Astrocyte (in vitro differentiated cells and primary cell): ENCODE results near the gene ZC3H13. TPM values are rescaled to one million over a fixed set of nuclear protein-coding genes. Genes with fewer than 3 reads are reported as not detected.
"Not testable (repeated sequence)": the region's sequence is repeated elsewhere in the genome, so short reads cannot be mapped to it uniquely, and the experiment has no call there.

Source experiments
- DNase-seq: peaks from one replicate; pipeline ENCODE4 v3.0.0-alpha.2; 2010; ENCODE audit warnings: low read depth
- FAIRE-seq: peaks from 2 replicates; lab custom pipeline; 2011; peaks lifted over from hg19 to GRCh38; lab: Jason Lieb, UNC
- H2AFZ ChIP-seq: 2 replicates; pipeline ENCODE4 v1.6.0; 2012; ENCODE audit warnings: low read depth, low read length, inconsistent platforms
- H3K27ac ChIP-seq: 2 replicates; pipeline ENCODE4 v1.5.1; 2011; ENCODE audit warnings: low read depth, low read length, inconsistent platforms
- H3K27me3 ChIP-seq: 2 replicates; pipeline ENCODE4 v1.6.0; 2011; ENCODE audit warnings: low read length, inconsistent platforms; ENCODE audit not compliant: insufficient read depth
- H3K36me3 ChIP-seq: 2 replicates; pipeline ENCODE4 v1.5.1; 2011; ENCODE audit warnings: low read length, inconsistent platforms; ENCODE audit not compliant: insufficient read depth
- H3K4me1 ChIP-seq: 2 replicates; pipeline ENCODE4 v1.5.1; 2011; ENCODE audit warnings: low read length, inconsistent platforms; ENCODE audit not compliant: insufficient read depth
- H3K4me2 ChIP-seq: 2 replicates; pipeline ENCODE4 v1.6.0; 2012; ENCODE audit warnings: low read length, inconsistent platforms
- H3K4me3 ChIP-seq: 2 replicates; pipeline ENCODE4 v1.5.1; 2011; ENCODE audit warnings: low read depth, mild to moderate bottlenecking, low read length, inconsistent platforms; ENCODE audit not compliant: insufficient read depth
- H3K79me2 ChIP-seq: 2 replicates; pipeline ENCODE4 v1.6.0; 2012; ENCODE audit warnings: mild to moderate bottlenecking, low read length, inconsistent platforms; ENCODE audit not compliant: insufficient read depth
- H3K9ac ChIP-seq: 2 replicates; pipeline ENCODE4 v1.6.0; 2012; ENCODE audit warnings: mild to moderate bottlenecking, low read length, inconsistent platforms
- H3K9me3 ChIP-seq: 2 replicates; pipeline ENCODE4 v1.5.1; 2012; ENCODE audit warnings: low read depth, mild to moderate bottlenecking, low read length, inconsistent platforms; ENCODE audit not compliant: insufficient read depth
- H4K20me1 ChIP-seq: 2 replicates; pipeline ENCODE4 v1.6.0; 2012; ENCODE audit warnings: low read length, inconsistent platforms; ENCODE audit not compliant: insufficient read depth
- H3K27ac Mint-ChIP-seq: one replicate; pipeline ENCODE4 v1.8.0; 2021; ENCODE audit warnings: mild to moderate bottlenecking, mixed read lengths; ENCODE audit not compliant: unreplicated experiment
- H3K27me3 Mint-ChIP-seq: one replicate; pipeline ENCODE4 v1.8.0; 2021; ENCODE audit warnings: low read depth, mixed read lengths; ENCODE audit not compliant: unreplicated experiment
- H3K36me3 Mint-ChIP-seq: one replicate; pipeline ENCODE4 v1.8.0; 2021; ENCODE audit warnings: low read depth, mixed read lengths; ENCODE audit not compliant: unreplicated experiment
- H3K4me1 Mint-ChIP-seq: one replicate; pipeline ENCODE4 v1.8.0; 2021; ENCODE audit warnings: low read depth, mixed read lengths; ENCODE audit not compliant: unreplicated experiment
- H3K4me3 Mint-ChIP-seq: one replicate; pipeline ENCODE4 v1.8.0; 2021; ENCODE audit warnings: mild to moderate bottlenecking, moderate library complexity, mixed read lengths; ENCODE audit not compliant: unreplicated experiment
- H3K9me3 Mint-ChIP-seq: one replicate; pipeline ENCODE4 v1.8.0; 2021; ENCODE audit warnings: mild to moderate bottlenecking, mixed read lengths; ENCODE audit not compliant: unreplicated experiment
- CTCF ChIP-seq: IDR thresholded peaks from 2 replicates; pipeline ENCODE4 v1.5.1; 2011; ENCODE audit warnings: low read depth, mild to moderate bottlenecking, inconsistent platforms, low read length, moderate library complexity; ENCODE audit not compliant: insufficient read depth
- EZH2 ChIP-seq: IDR thresholded peaks from 2 replicates; pipeline ENCODE4 v1.6.1; 2012; ENCODE audit warnings: mild to moderate bottlenecking, low read length, inconsistent platforms; ENCODE audit not compliant: insufficient read depth
- total RNA-seq: library from RNA; stranded (reverse); gene quantifications from 2 replicates; pipeline ENCODE4 v1.2.1, GENCODE V29; 2021

The ZC3H13 gene
- total RNA-seq, 1 donor from 2014 or later: 39.6 TPM

GRCh38 chr13:45995245-45995644 is 57.3 kb downstream of the ZC3H13 start:
- DNase-seq (no peak), FAIRE-seq (no peak)
- no peak overlapping the region for H3K4me3 Mint-ChIP-seq
- Histone ChIP-seq H4K20me1 (peaks cover 16% of the 10 kb centered on the region), H3K27me3 (no peaks in the 10 kb centered on the region), H3K79me2 (no peaks in the 10 kb centered on the region), H3K27ac (no peak overlapping the region), H3K4me1 (no peaks in the 10 kb centered on the region), H3K4me3 (no peak overlapping the region), H3K4me2 (no peak overlapping the region), H3K36me3 (peaks cover 4% of the 10 kb centered on the region), H3K9me3 (no peaks in the 10 kb centered on the region), H2AFZ (no peak overlapping the region), H3K9ac (no peak overlapping the region)
- H3K27me3 Mint-ChIP-seq: no peaks in the 10 kb centered on the region
- no peak overlapping the region for H3K27ac Mint-ChIP-seq
- TF ChIP-seq EZH2 (no peak), CTCF (no peak)
- H3K4me1 Mint-ChIP-seq: no peaks in the 10 kb centered on the region
- H3K9me3 Mint-ChIP-seq: no peaks in the 10 kb centered on the region
- peaks cover 7% of the 10 kb centered on the region for H3K36me3 Mint-ChIP-seq

- H3K27ac Mint-ChIP-seq: no peak overlapping the region
- Histone ChIP-seq H4K20me1 (peaks cover 16% of the 10 kb centered on the region), H3K4me3 (no peak overlapping the region), H3K79me2 (no peaks in the 10 kb centered on the region), H3K9ac (no peak overlapping the region), H3K27me3 (no peaks in the 10 kb centered on the region), H2AFZ (no peak overlapping the region), H3K27ac (no peak overlapping the region), H3K4me1 (no peaks in the 10 kb centered on the region), H3K4me2 (no peak overlapping the region), H3K36me3 (no peaks in the 10 kb centered on the region), H3K9me3 (no peaks in the 10 kb centered on the region)
- TF ChIP-seq EZH2 (no peak), CTCF (no peak)
- no peaks in the 10 kb centered on the region for H3K4me1 Mint-ChIP-seq
- DNase-seq (no peak), FAIRE-seq (no peak)
- peaks cover 5% of the 10 kb centered on the region for H3K36me3 Mint-ChIP-seq
- H3K4me3 Mint-ChIP-seq: no peak overlapping the region
- no peaks in the 10 kb centered on the region for H3K9me3 Mint-ChIP-seq
- no peaks in the 10 kb centered on the region for H3K27me3 Mint-ChIP-seq
These were observed 57.8 kb downstream of the ZC3H13 start for GRCh38 chr13:45994752-45995151.

GRCh38 chr13:45989607-45990006 is 62.9 kb downstream of the ZC3H13 start:
- H3K27ac ChIP-seq: peak overlapping the region; percentile 12
- peak; percentile 59 for DNase-seq
- no peak for FAIRE-seq

GRCh38 chr13:45981127-45981526 is 71.4 kb downstream of the ZC3H13 start:
- H3K4me3 Mint-ChIP-seq, H3K27me3 ChIP-seq, H3K4me1 ChIP-seq, H3K9ac ChIP-seq, H4K20me1 ChIP-seq, DNase-seq, H3K9me3 ChIP-seq, H3K4me1 Mint-ChIP-seq, H3K36me3 ChIP-seq, H3K9me3 Mint-ChIP-seq, H2AFZ ChIP-seq, H3K4me3 ChIP-seq, H3K27ac ChIP-seq, H3K79me2 ChIP-seq, FAIRE-seq, H3K27me3 Mint-ChIP-seq, H3K4me2 ChIP-seq, H3K27ac Mint-ChIP-seq: not testable (repeated sequence)
- H3K36me3 Mint-ChIP-seq: peaks cover 13% of the 10 kb centered on the region

More at GRCh38 chr13:45989607-45990006, 62.9 kb downstream of the ZC3H13 start:
- Mint-ChIP-seq H3K4me3 (no peak overlapping the region), H3K4me1 (no peaks in the 10 kb centered on the region), H3K9me3 (no peaks in the 10 kb centered on the region), H3K36me3 (peaks cover 16% of the 10 kb centered on the region), H3K27me3 (no peaks in the 10 kb centered on the region), H3K27ac (no peak overlapping the region)
- H3K4me2 ChIP-seq: no peak overlapping the region
- H3K4me1 ChIP-seq: no peaks in the 10 kb centered on the region
- H3K36me3 ChIP-seq: peaks cover 22% of the 10 kb centered on the region
- H4K20me1 ChIP-seq: peaks cover 21% of the 10 kb centered on the region
- H3K79me2 ChIP-seq: no peaks in the 10 kb centered on the region
- no peaks in the 10 kb centered on the region for H3K27me3 ChIP-seq
- H2AFZ ChIP-seq: no peak overlapping the region
- no peak overlapping the region for H3K4me3 ChIP-seq
- no peak overlapping the region for H3K9ac ChIP-seq
- TF ChIP-seq CTCF (no peak), EZH2 (no peak)
- H3K9me3 ChIP-seq: no peaks in the 10 kb centered on the region
